HEK293 (cell line): ENCODE results near the gene PCID2.

Experiments
- CTCF ChIA-PET: fragments of 350-600 bp; formaldehyde crosslinking; extraction: SDS; loops from one replicate; lab custom pipeline; 2021; ENCODE audit warnings: antibody characterized with exemption; lab: Yijun Ruan, JAX
- POLR2A ChIA-PET: fragments of 300-600 bp; formaldehyde crosslinking; extraction: SDS; loops from one replicate; lab custom pipeline; 2020; ENCODE audit warnings: antibody characterized with exemption, inconsistent platforms; lab: Yijun Ruan, JAX
- H3K27ac ChIP-seq: fragments of 200-500 bp; sonication (Bioruptor generic); 2 replicates; pipeline ENCODE4 v1.5.1; 2014; ENCODE audit warnings: low read depth, low read length, control low read depth, inconsistent platforms; ENCODE audit errors: extremely low read depth
- H3K36me3 ChIP-seq, 2 experiments: fragments of 200-500 bp in 1 of 2; sonication (Bioruptor generic) in 1 of 2; 1 replicate in 1 of 2; 2 replicates in 1 of 2; pipeline ENCODE4 v1.5.1; 2014 to 2017; ENCODE audit warnings: inconsistent platforms in 2 of 2, low read length in 2 of 2; ENCODE audit not compliant: control insufficient read depth in 2 of 2, insufficient read depth in 1 of 2
- H3K4me1 ChIP-seq: fragments of 200-500 bp; sonication (Bioruptor generic); 2 replicates; pipeline ENCODE4 v1.5.1; 2014; ENCODE audit warnings: mild to moderate bottlenecking, low read length, inconsistent platforms; ENCODE audit not compliant: control insufficient read depth, insufficient read depth
- H3K4me3 ChIP-seq: 2 replicates; pipeline ENCODE4 v1.5.1; 2011; ENCODE audit warnings: low read depth, mild to moderate bottlenecking, control low read depth, low read length, moderate library complexity
- H3K9me3 ChIP-seq: fragments of 200-500 bp; sonication (Bioruptor generic); 2 replicates; pipeline ENCODE4 v1.5.1; 2014; ENCODE audit warnings: low read depth, low read length, inconsistent platforms; ENCODE audit not compliant: control insufficient read depth, insufficient read depth
- BCL11B ChIP-seq: fragments of 450-650 bp; formaldehyde crosslinking; IDR thresholded peaks from 2 replicates; pipeline ENCODE4 v1.5.1; 2016; ENCODE audit warnings: low read depth, missing biosample characterization, missing genetic modification characterization
- GLI4 ChIP-seq: fragments of 450-650 bp; formaldehyde crosslinking; IDR thresholded peaks from 2 replicates; pipeline ENCODE4 v1.5.1; 2016; ENCODE audit warnings: missing biosample characterization, missing genetic modification characterization
- MEIS1 ChIP-seq: sonication (generic); formaldehyde crosslinking; IDR thresholded peaks from 2 replicates; pipeline ENCODE4 v1.8.1; 2022; ENCODE audit warnings: missing genetic modification reagents, mild to moderate bottlenecking, borderline replicate concordance
- OSR2 ChIP-seq: fragments of 450-650 bp; formaldehyde crosslinking; IDR thresholded peaks from 2 replicates; pipeline ENCODE4 v1.5.1; 2016; ENCODE audit warnings: missing biosample characterization, missing genetic modification characterization
- SP2 ChIP-seq: fragments of 450-650 bp; formaldehyde crosslinking; IDR thresholded peaks from 2 replicates; pipeline ENCODE4 v1.5.1; 2016; ENCODE audit warnings: missing biosample characterization, missing genetic modification characterization
- SP3 ChIP-seq: fragments of 450-650 bp; formaldehyde crosslinking; IDR thresholded peaks from 2 replicates; pipeline ENCODE4 v1.5.1; 2016; ENCODE audit warnings: missing biosample characterization, missing genetic modification characterization
- YY1 ChIP-seq: fragments of 450-650 bp; formaldehyde crosslinking; IDR thresholded peaks from 2 replicates; pipeline ENCODE4 v1.5.1; 2018; ENCODE audit warnings: missing biosample characterization, missing genetic modification characterization
- ZBTB17 ChIP-seq: fragments of 450-650 bp; formaldehyde crosslinking; IDR thresholded peaks from 2 replicates; pipeline ENCODE4 v1.5.1; 2016; ENCODE audit warnings: missing biosample characterization, missing genetic modification characterization
- ZBTB20 ChIP-seq: fragments of 450-650 bp; formaldehyde crosslinking; IDR thresholded peaks from 2 replicates; pipeline ENCODE4 v1.5.1; 2016; ENCODE audit warnings: missing biosample characterization, missing genetic modification characterization
- ZBTB21 ChIP-seq: fragments of 450-650 bp; formaldehyde crosslinking; IDR thresholded peaks from 2 replicates; pipeline ENCODE4 v1.5.1; 2017; ENCODE audit warnings: missing biosample characterization, missing genetic modification characterization
- ZBTB48 ChIP-seq: fragments of 450-650 bp; formaldehyde crosslinking; IDR thresholded peaks from 2 replicates; pipeline ENCODE4 v1.5.1; 2016; ENCODE audit warnings: missing biosample characterization, missing genetic modification characterization
- ZBTB7A ChIP-seq: fragments of 450-650 bp; formaldehyde crosslinking; IDR thresholded peaks from 2 replicates; pipeline ENCODE4 v1.5.1; 2016; ENCODE audit warnings: low read depth, missing biosample characterization, missing genetic modification characterization
- ZNF112 ChIP-seq: fragments of 450-650 bp; formaldehyde crosslinking; IDR thresholded peaks from 2 replicates; pipeline ENCODE4 v1.5.0; 2017; ENCODE audit warnings: missing biosample characterization, missing genetic modification characterization
- ZNF114 ChIP-seq: fragments of 450-650 bp; formaldehyde crosslinking; IDR thresholded peaks from 2 replicates; pipeline ENCODE4 v1.5.0; 2017; ENCODE audit warnings: missing biosample characterization, missing genetic modification characterization
- ZNF121 ChIP-seq: fragments of 450-650 bp; formaldehyde crosslinking; IDR thresholded peaks from 2 replicates; pipeline ENCODE4 v1.5.1; 2016; ENCODE audit warnings: missing biosample characterization, missing genetic modification characterization
- ZNF157 ChIP-seq: fragments of 450-650 bp; formaldehyde crosslinking; IDR thresholded peaks from 2 replicates; pipeline ENCODE4 v1.5.1; 2016; ENCODE audit warnings: missing biosample characterization, missing genetic modification characterization
- ZNF175 ChIP-seq: fragments of 450-650 bp; formaldehyde crosslinking; IDR thresholded peaks from 2 replicates; pipeline ENCODE4 v1.5.1; 2016; ENCODE audit warnings: missing biosample characterization, missing genetic modification characterization
- ZNF302 ChIP-seq: fragments of 450-650 bp; formaldehyde crosslinking; IDR thresholded peaks from 2 replicates; pipeline ENCODE4 v1.5.1; 2016; ENCODE audit warnings: missing biosample characterization, missing genetic modification characterization, low read depth
- ZNF311 ChIP-seq: fragments of 450-650 bp; formaldehyde crosslinking; IDR thresholded peaks from 2 replicates; pipeline ENCODE4 v1.5.1; 2017; ENCODE audit warnings: missing biosample characterization, missing genetic modification characterization, borderline replicate concordance
- ZNF48 ChIP-seq: fragments of 450-650 bp; formaldehyde crosslinking; IDR thresholded peaks from 2 replicates; pipeline ENCODE4 v1.5.1; 2016; ENCODE audit warnings: missing biosample characterization, missing genetic modification characterization
- ZNF561 ChIP-seq: fragments of 450-650 bp; IDR thresholded peaks from 2 replicates; pipeline ENCODE4 v1.5.1; 2018; ENCODE audit warnings: missing biosample characterization, missing genetic modification characterization, borderline replicate concordance
- ZNF621 ChIP-seq: fragments of 450-650 bp; formaldehyde crosslinking; IDR thresholded peaks from 2 replicates; pipeline ENCODE4 v1.5.1; 2017; ENCODE audit warnings: missing biosample characterization, missing genetic modification characterization
- ZNF785 ChIP-seq: fragments of 450-650 bp; formaldehyde crosslinking; IDR thresholded peaks from 2 replicates; pipeline ENCODE4 v1.5.1; 2016; ENCODE audit warnings: missing biosample characterization, missing genetic modification characterization
- TF ChIP-seq, protein P1 (sequence below): fragments of 450-650 bp; formaldehyde crosslinking; IDR thresholded peaks from 2 replicates; pipeline ENCODE4 v1.5.1; 2016; ENCODE audit warnings: missing biosample characterization, missing genetic modification characterization
- TF ChIP-seq, protein P2 (sequence below): fragments of 450-650 bp; formaldehyde crosslinking; IDR thresholded peaks from 2 replicates; pipeline ENCODE4 v1.5.1; 2016; ENCODE audit warnings: missing biosample characterization, missing genetic modification characterization, borderline replicate concordance

PCID2 gene

DNA sequence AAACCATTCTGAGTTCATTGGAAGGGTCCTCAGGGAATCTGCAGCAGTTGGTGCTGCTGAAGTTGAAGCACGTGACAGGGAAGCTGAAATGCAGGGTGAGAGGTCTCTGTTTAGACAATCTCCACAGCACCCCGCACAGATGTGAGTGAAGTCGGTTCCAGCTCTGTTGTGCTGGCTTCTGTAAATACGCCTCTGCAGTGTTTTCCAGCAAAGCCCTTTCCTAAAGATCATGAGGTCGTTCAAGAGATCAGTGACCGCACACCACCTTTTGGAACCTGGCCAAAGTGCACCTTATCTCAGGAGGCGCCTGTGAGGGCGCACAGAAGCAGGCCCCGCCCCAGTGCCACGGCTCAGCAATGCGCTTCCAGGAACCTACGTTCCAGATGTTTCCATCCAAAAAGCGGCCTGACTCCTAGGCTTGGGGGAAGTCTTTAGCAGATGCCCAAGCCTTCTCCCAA, 11.7 kb upstream of the PCID2 start:
- CTCF ChIA-PET: interaction anchor here (0.6 to 0.7 kb wide), 2 partner anchors 33 to 41 kb away, joined by 3 to 5 read pairs; no protein-coding TSS in a partner anchor
- TF ChIP-seq YY1 (tag by site-specific recombination) (no peak), ZNF114 (tag by site-specific recombination) (no peak), SP2 (tag by site-specific recombination) (no peak), SP3 (tag by site-specific recombination) (no peak), BCL11B (no peak), ZNF121 (tag by site-specific recombination) (no peak), ZBTB20 (no peak)
- TF ChIP-seq, protein P1, sequence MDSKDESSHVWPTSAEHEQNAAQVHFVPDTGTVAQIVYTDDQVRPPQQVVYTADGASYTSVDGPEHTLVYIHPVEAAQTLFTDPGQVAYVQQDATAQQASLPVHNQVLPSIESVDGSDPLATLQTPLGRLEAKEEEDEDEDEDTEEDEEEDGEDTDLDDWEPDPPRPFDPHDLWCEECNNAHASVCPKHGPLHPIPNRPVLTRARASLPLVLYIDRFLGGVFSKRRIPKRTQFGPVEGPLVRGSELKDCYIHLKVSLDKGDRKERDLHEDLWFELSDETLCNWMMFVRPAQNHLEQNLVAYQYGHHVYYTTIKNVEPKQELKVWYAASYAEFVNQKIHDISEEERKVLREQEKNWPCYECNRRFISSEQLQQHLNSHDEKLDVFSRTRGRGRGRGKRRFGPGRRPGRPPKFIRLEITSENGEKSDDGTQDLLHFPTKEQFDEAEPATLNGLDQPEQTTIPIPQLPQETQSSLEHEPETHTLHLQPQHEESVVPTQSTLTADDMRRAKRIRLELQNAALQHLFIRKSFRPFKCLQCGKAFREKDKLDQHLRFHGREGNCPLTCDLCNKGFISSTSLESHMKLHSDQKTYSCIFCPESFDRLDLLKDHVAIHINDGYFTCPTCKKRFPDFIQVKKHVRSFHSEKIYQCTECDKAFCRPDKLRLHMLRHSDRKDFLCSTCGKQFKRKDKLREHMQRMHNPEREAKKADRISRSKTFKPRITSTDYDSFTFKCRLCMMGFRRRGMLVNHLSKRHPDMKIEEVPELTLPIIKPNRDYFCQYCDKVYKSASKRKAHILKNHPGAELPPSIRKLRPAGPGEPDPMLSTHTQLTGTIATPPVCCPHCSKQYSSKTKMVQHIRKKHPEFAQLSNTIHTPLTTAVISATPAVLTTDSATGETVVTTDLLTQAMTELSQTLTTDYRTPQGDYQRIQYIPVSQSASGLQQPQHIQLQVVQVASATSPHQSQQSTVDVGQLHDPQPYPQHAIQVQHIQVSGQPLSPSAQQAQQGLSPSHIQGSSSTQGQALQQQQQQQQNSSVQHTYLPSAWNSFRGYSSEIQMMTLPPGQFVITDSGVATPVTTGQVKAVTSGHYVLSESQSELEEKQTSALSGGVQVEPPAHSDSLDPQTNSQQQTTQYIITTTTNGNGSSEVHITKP: no peak
- TF ChIP-seq, all 188 proteins: peak for 0
- peaks cover 6% of the 10 kb centered on the region; the same call in 1 of the 2 replicates for H3K4me1 ChIP-seq
- POLR2A ChIA-PET: interaction anchor here (1.4 kb wide), 1 partner anchor 10 kb away, joined by 4 read pairs; the partner anchor contains the start of gene CUL4A
- no peaks in the 10 kb centered on the region for H3K9me3 ChIP-seq
- no peak overlapping the region for H3K27ac ChIP-seq
- no peak overlapping the region for H3K4me3 ChIP-seq
- H3K36me3 ChIP-seq: peaks cover 0 to 59% of the 10 kb centered on the region in 2 experiments; a peak in 2 of 3 replicates

DNA sequence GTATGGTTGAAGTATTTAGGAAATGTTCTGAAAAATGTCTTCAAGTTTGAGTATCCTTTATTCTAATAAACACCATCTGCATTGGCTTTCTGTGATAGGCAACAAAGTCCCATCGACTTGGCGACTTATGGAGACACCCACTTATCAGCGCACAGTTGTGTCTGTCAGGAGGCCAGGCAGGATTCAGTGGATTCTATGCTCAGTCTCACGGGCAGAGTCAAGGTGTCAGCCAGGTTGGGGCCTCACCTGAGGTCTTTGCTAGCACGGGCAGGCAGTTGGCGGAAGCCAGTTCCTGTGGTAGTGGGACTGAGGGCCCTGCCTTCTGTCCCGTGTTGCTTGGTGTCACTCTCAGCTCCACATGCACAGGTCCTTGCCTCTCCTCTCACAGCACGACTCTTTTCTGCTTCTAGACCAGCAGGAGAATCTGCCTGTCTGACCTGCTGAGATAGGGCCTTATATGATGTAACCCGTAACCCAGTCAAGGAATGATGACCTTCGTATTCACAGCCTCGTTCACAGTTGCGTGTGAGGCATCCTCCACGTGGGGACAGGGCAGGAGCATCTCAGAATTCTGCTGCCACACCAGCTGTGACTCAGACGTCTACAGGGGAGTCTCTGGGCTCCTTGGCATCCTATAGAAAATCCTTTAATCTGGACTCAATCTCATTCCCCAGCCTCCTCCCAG, 10.9 kb upstream of the PCID2 start:
- no peak overlapping the region for H3K27ac ChIP-seq
- peaks cover 6% of the 10 kb centered on the region; the same call in 1 of the 2 replicates for H3K4me1 ChIP-seq
- POLR2A ChIA-PET: interaction anchor here (1.4 kb wide), 1 partner anchor 9 kb away, joined by 4 read pairs; the partner anchor contains the start of gene CUL4A
- CTCF ChIA-PET: interaction anchor here (0.6 to 0.7 kb wide), 2 partner anchors 32 to 146 kb away, joined by 3 read pairs; no protein-coding TSS in a partner anchor
- peaks cover 0 to 52% of the 10 kb centered on the region in 2 experiments; a peak in 2 of 3 replicates for H3K36me3 ChIP-seq
- H3K9me3 ChIP-seq: no peaks in the 10 kb centered on the region
- H3K4me3 ChIP-seq: no peak overlapping the region
- TF ChIP-seq ZNF561 (tag by site-specific recombination) (no peak), ZNF621 (tag by site-specific recombination) (no peak), ZBTB48 (tag by site-specific recombination) (no peak), ZNF175 (tag by site-specific recombination) (no peak), ZNF48 (no peak), ZNF302 (tag by site-specific recombination) (no peak), ZNF785 (no peak), ZNF311 (tag by site-specific recombination) (no peak), ZNF157 (tag by site-specific recombination) (no peak), OSR2 (tag by site-specific recombination) (no peak), ZBTB17 (tag by site-specific recombination) (no peak), MEIS1 (no peak), ZNF112 (no peak), GLI4 (tag by site-specific recombination) (no peak), YY1 (tag by site-specific recombination) (no peak), ZBTB7A (tag by site-specific recombination) (no peak), ZBTB21 (no peak)
- TF ChIP-seq, protein P2, sequence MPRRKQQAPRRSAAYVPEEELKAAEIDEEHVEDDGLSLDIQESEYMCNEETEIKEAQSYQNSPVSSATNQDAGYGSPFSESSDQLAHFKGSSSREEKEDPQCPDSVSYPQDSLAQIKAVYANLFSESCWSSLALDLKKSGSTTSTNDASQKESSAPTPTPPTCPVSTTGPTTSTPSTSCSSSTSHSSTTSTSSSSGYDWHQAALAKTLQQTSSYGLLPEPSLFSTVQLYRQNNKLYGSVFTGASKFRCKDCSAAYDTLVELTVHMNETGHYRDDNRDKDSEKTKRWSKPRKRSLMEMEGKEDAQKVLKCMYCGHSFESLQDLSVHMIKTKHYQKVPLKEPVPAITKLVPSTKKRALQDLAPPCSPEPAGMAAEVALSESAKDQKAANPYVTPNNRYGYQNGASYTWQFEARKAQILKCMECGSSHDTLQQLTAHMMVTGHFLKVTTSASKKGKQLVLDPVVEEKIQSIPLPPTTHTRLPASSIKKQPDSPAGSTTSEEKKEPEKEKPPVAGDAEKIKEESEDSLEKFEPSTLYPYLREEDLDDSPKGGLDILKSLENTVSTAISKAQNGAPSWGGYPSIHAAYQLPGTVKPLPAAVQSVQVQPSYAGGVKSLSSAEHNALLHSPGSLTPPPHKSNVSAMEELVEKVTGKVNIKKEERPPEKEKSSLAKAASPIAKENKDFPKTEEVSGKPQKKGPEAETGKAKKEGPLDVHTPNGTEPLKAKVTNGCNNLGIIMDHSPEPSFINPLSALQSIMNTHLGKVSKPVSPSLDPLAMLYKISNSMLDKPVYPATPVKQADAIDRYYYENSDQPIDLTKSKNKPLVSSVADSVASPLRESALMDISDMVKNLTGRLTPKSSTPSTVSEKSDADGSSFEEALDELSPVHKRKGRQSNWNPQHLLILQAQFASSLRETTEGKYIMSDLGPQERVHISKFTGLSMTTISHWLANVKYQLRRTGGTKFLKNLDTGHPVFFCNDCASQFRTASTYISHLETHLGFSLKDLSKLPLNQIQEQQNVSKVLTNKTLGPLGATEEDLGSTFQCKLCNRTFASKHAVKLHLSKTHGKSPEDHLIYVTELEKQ (tag by site-specific recombination): no peak
- TF ChIP-seq, protein P1: no peak
